Activated CD4-positive, alpha-beta T cell treated with anti-CD3 and anti-CD28 coated beads, Interleukin-2, amount 10 ng/mL, durations not matched to agents 7 days and 5 days (primary cell): ENCODE measurements around the gene MLANA. TPM values are rescaled to one million over a fixed set of nuclear protein-coding genes. Genes with fewer than 3 reads are reported as not detected.

Source experiments
- CTCF ChIA-PET: fragments of 350-600 bp; sonication (Branson Sonifier 250); formaldehyde crosslinking; loops from one replicate; lab custom pipeline; 2021; ENCODE audit warnings: antibody characterized with exemption; lab: Charles Lee
- POLR2A ChIA-PET: fragments of 350-600 bp; sonication (Branson Sonifier 250); formaldehyde crosslinking; loops from one replicate; lab custom pipeline; 2021; ENCODE audit warnings: antibody characterized with exemption; lab: Charles Lee
- DNase-seq: peaks from one replicate; pipeline ENCODE4 v3.0.0-alpha.2; 2020
- H3K27ac Mint-ChIP-seq: one replicate; pipeline ENCODE4 v1.8.0; 2021; ENCODE audit warnings: mild to moderate bottlenecking, moderate library complexity, mixed read lengths
- H3K27me3 Mint-ChIP-seq: one replicate; pipeline ENCODE4 v1.8.0; 2021; ENCODE audit warnings: mixed read lengths
- H3K36me3 Mint-ChIP-seq: one replicate; pipeline ENCODE4 v1.8.0; 2021; ENCODE audit warnings: low read depth, mixed read lengths
- H3K4me1 Mint-ChIP-seq: one replicate; pipeline ENCODE4 v1.8.0; 2021; ENCODE audit warnings: mixed read lengths
- H3K4me3 Mint-ChIP-seq: one replicate; pipeline ENCODE4 v1.8.0; 2021; ENCODE audit warnings: mild to moderate bottlenecking, moderate library complexity, mixed read lengths
- H3K9me3 Mint-ChIP-seq: one replicate; pipeline ENCODE4 v1.8.0; 2021; ENCODE audit warnings: mixed read lengths
- total RNA-seq, 2 experiments: library from RNA; stranded (reverse); gene quantifications; one replicate each; pipeline ENCODE4 v1.2.3, GENCODE V29; 2021

Gene MLANA
- total RNA-seq, 2 experiments from 2014 or later, result not detected

DNA sequence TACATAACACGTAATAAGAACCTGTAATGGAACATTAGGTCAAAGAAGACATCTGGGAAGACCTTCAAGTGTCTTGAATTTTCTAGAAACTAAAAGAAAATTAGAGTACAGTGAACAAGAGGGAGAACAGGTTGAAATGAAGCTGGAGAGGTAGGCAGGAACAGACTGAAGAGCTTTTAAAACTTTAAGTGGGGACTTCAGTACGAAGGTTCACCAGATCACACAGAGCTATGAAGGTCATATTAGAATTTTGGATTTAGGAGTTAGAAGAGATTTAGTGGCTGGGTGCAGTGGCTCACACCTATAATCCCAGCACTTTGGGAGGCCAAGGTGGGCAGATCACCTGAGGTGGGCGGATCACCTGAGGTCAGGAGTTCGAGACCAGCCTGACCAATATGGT lies 26.6 kb downstream of the MLANA start:
- ChIA-PET POLR2A (no interaction called here), CTCF (no interaction called here)
- DNase-seq, result no peak
- Mint-ChIP-seq H3K4me1 (no peaks in the 10 kb centered on the region), H3K9me3 (no peaks in the 10 kb centered on the region), H3K36me3 (peaks cover 28% of the 10 kb centered on the region), H3K4me3 (no peak overlapping the region), H3K27ac (no peak overlapping the region), H3K27me3 (no peaks in the 10 kb centered on the region)

DNA sequence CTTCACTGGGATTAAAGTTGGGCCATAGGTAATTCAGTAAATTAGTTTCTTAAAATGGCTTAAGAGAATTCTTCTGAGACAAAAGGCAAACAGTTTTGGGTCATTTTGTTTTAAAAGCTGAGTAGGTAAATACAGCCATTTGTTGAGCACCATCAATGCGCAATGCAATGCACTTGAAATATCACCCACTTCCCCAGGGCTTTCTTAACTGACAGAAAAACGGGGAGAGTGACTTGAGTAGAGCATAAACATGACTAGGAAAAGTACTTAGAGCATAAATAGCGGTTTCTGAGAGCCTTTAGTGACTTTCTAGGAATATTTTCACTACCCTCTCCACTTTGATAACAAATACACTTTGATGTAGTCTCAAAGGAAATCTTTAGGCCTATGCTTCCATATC lies 27.2 kb downstream of the MLANA start:
- no peak overlapping the region for H3K27ac Mint-ChIP-seq
- DNase-seq, result no peak
- no peaks in the 10 kb centered on the region for H3K4me1 Mint-ChIP-seq
- H3K4me3 Mint-ChIP-seq, result no peak overlapping the region
- H3K27me3 Mint-ChIP-seq, result no peaks in the 10 kb centered on the region
- ChIA-PET POLR2A (no interaction called here), CTCF (no interaction called here)
- no peaks in the 10 kb centered on the region for H3K9me3 Mint-ChIP-seq
- peaks cover 33% of the 10 kb centered on the region for H3K36me3 Mint-ChIP-seq

DNA sequence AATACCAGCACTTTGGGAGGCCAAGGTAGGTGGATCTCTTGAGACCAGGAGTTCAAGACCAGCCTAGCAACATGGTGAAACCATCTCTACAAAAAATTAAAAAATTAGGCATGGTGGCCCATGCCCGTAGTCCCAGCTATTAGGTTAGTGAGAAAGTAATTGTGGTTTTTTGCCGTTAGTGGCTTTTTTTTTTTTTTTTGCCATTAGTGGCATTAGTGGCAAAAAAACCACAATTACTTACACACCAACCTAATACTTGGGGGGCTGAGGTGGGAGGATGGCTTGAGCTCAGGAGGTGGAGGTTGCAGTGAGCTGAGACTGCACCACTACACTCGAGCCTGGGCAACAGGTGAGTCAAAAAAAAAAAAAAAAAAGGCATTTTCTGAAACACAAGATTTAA lies 27.8 kb downstream of the MLANA start:
- Mint-ChIP-seq H3K4me1 (no peaks in the 10 kb centered on the region), H3K27ac (no peak overlapping the region), H3K4me3 (no peak overlapping the region), H3K9me3 (no peaks in the 10 kb centered on the region), H3K27me3 (no peaks in the 10 kb centered on the region), H3K36me3 (peaks cover 38% of the 10 kb centered on the region)
- POLR2A ChIA-PET, result no interaction called here
- CTCF ChIA-PET, result interaction anchor here (0.7 kb wide), 2 partner anchors 85 to 311 kb away, joined by 3 read pairs; no protein-coding TSS in a partner anchor
- DNase-seq, result no peak

DNA sequence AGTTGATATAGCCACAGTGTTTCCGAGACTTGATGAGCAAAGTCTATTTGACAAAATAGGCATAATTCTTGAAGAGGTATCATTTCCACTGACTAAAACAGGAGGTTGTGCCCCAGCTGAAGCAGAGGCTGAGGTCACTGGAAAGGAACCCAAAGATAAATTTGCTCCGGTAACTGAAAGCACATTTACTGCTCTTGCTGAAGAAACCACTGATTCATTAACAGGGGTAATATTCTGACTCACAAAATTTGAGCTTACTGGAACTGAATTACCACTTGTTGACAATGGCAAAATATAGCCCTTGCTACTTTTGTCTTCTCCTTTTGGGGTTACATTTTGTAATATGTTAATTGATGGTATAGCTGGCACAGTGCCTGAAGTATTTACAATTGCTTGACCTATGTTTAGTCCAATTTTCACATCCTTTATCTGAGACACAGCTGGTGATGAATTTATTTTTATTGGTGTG lies 30.2 kb downstream of the MLANA start:
- POLR2A ChIA-PET, result no interaction called here
- H3K27ac Mint-ChIP-seq, result no peak overlapping the region
- H3K9me3 Mint-ChIP-seq, result no peaks in the 10 kb centered on the region
- no peaks in the 10 kb centered on the region for H3K4me1 Mint-ChIP-seq
- no peaks in the 10 kb centered on the region for H3K27me3 Mint-ChIP-seq
- no peak for DNase-seq
- CTCF ChIA-PET, result interaction anchor here (1.5 kb wide), 1 partner anchor 35 kb away, joined by 3 read pairs; no protein-coding TSS in a partner anchor
- H3K36me3 Mint-ChIP-seq, result peaks cover 43% of the 10 kb centered on the region
- no peak overlapping the region for H3K4me3 Mint-ChIP-seq

DNA sequence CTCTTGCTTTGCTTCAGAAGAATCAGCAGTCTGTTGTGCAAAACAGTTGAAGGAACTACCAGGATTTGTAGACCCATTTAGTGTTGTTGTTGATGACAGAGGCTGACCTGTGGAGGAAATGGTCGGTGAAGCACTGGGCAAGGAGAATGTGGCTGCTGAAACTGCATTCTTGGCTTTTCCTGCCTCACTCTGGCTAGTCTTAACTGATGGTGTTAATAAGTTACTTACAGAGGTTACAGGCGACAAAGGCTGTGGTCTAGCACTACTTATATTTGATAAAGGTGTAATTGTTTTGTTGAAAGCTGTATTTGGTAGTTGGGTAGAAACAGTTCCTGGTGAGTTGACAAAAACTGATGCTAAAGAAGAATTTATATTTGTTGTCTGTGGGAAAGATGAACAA lies 31.5 kb downstream of the MLANA start:
- no peak overlapping the region for H3K27ac Mint-ChIP-seq
- CTCF ChIA-PET, result interaction anchor here (0.6 kb wide), 1 partner anchor 65 kb away, joined by 3 read pairs; no protein-coding TSS in a partner anchor
- no peaks in the 10 kb centered on the region for H3K9me3 Mint-ChIP-seq

DNA sequence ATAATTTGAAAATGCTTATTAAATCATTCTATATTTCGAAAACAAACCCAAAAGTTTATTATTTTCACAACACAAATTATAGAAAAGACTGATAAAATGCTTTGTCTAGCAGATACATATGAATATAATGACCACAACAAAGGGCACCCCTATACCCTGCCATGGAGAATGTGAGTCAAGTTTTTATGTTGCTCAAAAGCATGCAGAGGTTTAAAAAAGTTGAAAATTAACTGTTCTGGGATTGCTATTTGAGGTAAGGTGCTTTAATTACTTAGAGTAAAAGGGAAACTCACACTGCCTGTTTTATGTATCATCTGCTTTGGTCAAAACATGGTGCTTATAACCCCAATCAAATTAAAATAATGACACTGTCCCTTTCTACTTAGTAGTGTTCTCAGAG lies 41.0 kb downstream of the MLANA start:
- ChIA-PET POLR2A (no interaction called here), CTCF (no interaction called here)
- no peak overlapping the region for H3K27ac Mint-ChIP-seq
- H3K4me3 Mint-ChIP-seq, result no peak overlapping the region
- H3K27me3 Mint-ChIP-seq, result no peaks in the 10 kb centered on the region
- no peak for DNase-seq
- no peaks in the 10 kb centered on the region for H3K9me3 Mint-ChIP-seq
- no peaks in the 10 kb centered on the region for H3K4me1 Mint-ChIP-seq
- peaks cover 8% of the 10 kb centered on the region for H3K36me3 Mint-ChIP-seq

More for the DNA sequence above, 31.5 kb downstream of the MLANA start:
- peaks cover 41% of the 10 kb centered on the region for H3K36me3 Mint-ChIP-seq
- no peak for DNase-seq
- H3K4me3 Mint-ChIP-seq, result no peak overlapping the region
- H3K27me3 Mint-ChIP-seq, result no peaks in the 10 kb centered on the region
- no peaks in the 10 kb centered on the region for H3K4me1 Mint-ChIP-seq
- POLR2A ChIA-PET, result no interaction called here

DNA sequence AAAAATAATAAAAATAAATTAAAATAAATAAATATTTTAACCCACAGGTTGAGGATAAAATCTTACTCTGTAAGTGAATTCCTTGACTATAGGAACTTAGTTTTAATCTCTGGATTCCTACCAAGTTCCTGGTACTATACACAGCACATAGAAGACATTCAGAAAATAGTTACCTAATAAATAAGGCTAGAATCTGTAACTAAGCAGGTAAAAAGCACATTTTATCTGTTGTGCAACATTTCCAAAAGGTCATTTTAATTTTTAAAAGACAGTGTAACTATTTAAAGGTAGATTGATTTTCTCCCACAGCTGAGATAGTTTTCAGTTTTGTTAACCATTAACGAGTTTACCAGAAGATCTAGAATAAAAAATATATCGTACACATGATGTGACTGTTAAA lies 47.8 kb downstream of the MLANA start:
- no peaks in the 10 kb centered on the region for H3K27me3 Mint-ChIP-seq
- no peak overlapping the region for H3K4me3 Mint-ChIP-seq
- no peak for DNase-seq
- no peaks in the 10 kb centered on the region for H3K4me1 Mint-ChIP-seq
- ChIA-PET CTCF (interaction anchor here (0.9 to 1.2 kb wide), 2 partner anchors 9 to 106 kb away, joined by 3 read pairs; partner anchors contain the start of gene ERMP1), POLR2A (no interaction called here)
- no peaks in the 10 kb centered on the region for H3K9me3 Mint-ChIP-seq
- peaks cover 2% of the 10 kb centered on the region for H3K36me3 Mint-ChIP-seq
- H3K27ac Mint-ChIP-seq, result no peak overlapping the region

DNA sequence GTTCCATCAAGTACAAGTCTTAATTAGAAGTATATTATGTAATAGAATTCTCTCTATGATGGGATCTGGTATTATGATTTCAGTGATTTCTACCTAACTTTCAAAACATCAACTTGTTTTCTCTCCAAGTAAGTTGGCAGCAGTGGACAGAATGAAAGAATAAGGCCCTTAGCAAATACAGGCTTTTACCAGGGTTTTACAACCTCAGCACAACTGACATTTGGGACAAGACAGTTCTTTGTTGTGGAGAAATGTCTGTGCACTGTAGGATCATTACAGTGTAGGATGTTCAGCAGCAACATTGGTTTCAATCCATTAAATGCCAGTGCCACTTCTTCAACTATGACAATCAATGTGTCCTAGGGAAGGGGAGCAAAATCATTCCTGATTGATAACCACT lies 48.8 kb downstream of the MLANA start:
- Mint-ChIP-seq H3K4me1 (no peaks in the 10 kb centered on the region), H3K27me3 (no peaks in the 10 kb centered on the region), H3K9me3 (no peaks in the 10 kb centered on the region), H3K36me3 (no peaks in the 10 kb centered on the region), H3K27ac (no peak overlapping the region), H3K4me3 (no peak overlapping the region)
- ChIA-PET CTCF (no interaction called here), POLR2A (no interaction called here)
- DNase-seq, result no peak

DNA sequence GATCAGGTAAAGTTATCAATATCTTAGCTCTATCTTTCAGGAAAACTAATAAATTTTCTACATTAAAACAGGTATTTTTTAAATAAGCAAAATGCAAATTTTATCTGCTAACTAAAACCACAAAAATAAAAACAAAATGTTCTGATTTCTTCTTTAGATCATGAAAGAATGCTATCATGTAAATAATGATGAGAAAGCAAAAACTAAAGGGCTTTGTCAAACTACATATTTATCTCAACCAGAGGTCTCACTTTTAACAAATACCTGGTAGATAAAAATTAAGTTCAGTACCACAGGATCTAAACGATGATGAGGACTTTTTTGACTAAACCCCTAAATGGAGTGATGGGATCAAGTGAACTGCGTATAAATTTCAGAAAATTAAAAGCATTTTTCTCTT lies 50.5 kb downstream of the MLANA start:
- no peaks in the 10 kb centered on the region for H3K9me3 Mint-ChIP-seq
- no peaks in the 10 kb centered on the region for H3K4me1 Mint-ChIP-seq
- no peak for DNase-seq
- H3K27ac Mint-ChIP-seq, result no peak overlapping the region
- ChIA-PET POLR2A (no interaction called here), CTCF (interaction anchor here (0.5 kb wide), 1 partner anchor 875 kb away, joined by 4 read pairs; no protein-coding TSS in a partner anchor)
- H3K4me3 Mint-ChIP-seq, result no peak overlapping the region
- H3K36me3 Mint-ChIP-seq, result no peaks in the 10 kb centered on the region
- no peaks in the 10 kb centered on the region for H3K27me3 Mint-ChIP-seq

DNA sequence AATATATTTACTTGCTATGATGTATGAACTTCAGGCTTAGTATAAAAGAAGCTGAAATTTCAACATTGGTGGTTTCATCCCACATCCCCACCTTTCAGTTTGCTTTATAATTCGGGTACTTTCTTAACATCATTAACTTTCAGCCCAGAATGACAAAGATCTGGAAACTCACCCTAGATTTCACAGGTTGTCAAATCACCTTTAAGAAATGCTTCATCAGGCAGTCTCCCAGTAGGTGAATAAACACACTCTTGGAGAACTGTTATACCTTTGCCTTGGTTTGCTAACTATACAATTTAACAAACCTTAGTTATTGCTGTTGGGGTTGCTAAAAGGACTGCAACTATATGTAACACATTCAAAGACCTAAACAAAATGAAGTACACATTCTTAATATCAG lies 54.4 kb downstream of the MLANA start:
- CTCF ChIA-PET, result no interaction called here
- POLR2A ChIA-PET, result interaction anchor here (0.7 kb wide), 1 partner anchor 14 kb away, joined by 3 read pairs; no protein-coding TSS in a partner anchor

DNA sequence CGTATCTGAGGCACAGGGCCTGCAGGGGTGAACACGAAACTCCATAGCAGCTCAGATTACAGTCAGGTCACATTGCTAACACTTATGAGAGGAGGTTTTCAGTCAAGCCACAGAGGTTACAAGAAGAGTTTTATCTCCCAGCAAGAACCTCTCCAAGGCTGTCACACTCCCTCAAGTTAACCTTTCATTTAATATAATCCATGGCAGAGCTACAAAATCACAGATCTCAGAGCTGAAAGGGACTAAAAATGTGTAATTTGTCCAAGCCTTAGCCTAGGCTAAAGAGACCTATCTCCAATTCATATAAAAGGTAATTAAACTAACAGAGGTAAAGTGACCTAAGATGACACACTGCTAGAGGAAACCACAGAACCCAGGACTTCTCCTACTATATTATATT lies 57.2 kb downstream of the MLANA start:
- POLR2A ChIA-PET, result no interaction called here
- H3K4me3 Mint-ChIP-seq, result no peak overlapping the region

More for the DNA sequence above, 54.4 kb downstream of the MLANA start:
- no peak for DNase-seq
- Mint-ChIP-seq H3K36me3 (no peaks in the 10 kb centered on the region), H3K4me1 (peaks cover 15% of the 10 kb centered on the region), H3K27ac (no peak overlapping the region), H3K4me3 (no peak overlapping the region), H3K27me3 (no peaks in the 10 kb centered on the region), H3K9me3 (no peaks in the 10 kb centered on the region)

DNA sequence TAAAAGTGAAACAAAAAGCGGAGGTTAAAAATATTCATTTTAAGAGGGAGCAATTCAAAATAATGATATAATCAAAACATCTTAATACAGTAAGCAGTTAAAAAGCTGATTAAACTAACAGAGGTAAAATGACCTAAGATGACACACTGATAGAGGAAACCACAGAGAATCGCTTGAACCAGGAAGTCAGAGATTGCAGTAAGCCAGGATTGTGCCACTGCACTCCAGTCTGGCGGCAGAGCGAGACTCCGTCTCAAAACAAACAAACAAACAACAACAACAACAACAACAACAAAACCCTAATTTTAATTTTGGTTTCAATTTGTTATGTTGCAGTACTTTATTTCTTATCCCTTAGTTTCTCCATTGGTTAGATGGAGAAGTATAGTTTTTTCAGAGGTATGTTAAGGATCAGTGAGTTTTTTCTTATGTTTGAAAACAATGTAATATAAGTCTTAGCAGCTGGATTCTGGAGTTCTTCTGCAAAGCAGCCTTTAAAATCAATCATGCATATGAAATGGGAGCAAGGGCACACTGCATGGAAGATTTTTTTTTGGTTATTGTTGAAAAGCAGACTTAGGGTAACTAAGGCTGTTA lies 58.5 kb downstream of the MLANA start:
- CTCF ChIA-PET, result no interaction called here
- POLR2A ChIA-PET, result no interaction called here
- peak; percentile 26 for DNase-seq
- no peaks in the 10 kb centered on the region for H3K27me3 Mint-ChIP-seq
- peaks cover 18% of the 10 kb centered on the region for H3K4me1 Mint-ChIP-seq
- H3K36me3 Mint-ChIP-seq, result peaks cover 4% of the 10 kb centered on the region
- H3K9me3 Mint-ChIP-seq, result no peaks in the 10 kb centered on the region
- H3K27ac Mint-ChIP-seq, result no peak overlapping the region
- peak overlapping the region; percentile 37 for H3K4me3 Mint-ChIP-seq

More for the DNA sequence above, 57.2 kb downstream of the MLANA start:
- H3K27ac Mint-ChIP-seq, result no peak overlapping the region
- no peaks in the 10 kb centered on the region for H3K9me3 Mint-ChIP-seq
- peaks cover 17% of the 10 kb centered on the region for H3K4me1 Mint-ChIP-seq
- H3K27me3 Mint-ChIP-seq, result no peaks in the 10 kb centered on the region
- H3K36me3 Mint-ChIP-seq, result peaks cover 4% of the 10 kb centered on the region
- no peak for DNase-seq
- CTCF ChIA-PET, result interaction anchor here (1.0 kb wide), 1 partner anchor 10 kb away, joined by 3 read pairs; no protein-coding TSS in a partner anchor

DNA sequence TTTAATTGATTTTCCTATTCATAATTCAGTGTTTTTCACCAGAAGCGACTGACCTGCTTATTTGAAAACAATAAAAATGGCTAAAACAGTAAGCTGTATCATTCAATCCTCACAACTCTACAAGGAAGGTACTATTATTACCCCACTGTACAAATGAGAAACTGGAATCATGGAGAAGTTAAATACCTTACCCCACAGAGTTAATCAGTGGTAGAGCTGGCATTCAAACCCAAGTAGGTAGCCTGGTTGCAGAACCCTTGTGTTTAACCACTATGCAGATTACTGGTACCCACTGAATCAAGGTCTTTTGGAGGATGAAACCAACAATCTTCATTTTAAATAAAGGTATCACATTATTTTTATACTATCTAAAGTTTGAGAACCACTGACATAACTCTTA lies 59.6 kb downstream of the MLANA start:
- Mint-ChIP-seq H3K27me3 (no peaks in the 10 kb centered on the region), H3K27ac (no peak overlapping the region), H3K4me1 (peaks cover 18% of the 10 kb centered on the region), H3K36me3 (peaks cover 4% of the 10 kb centered on the region), H3K9me3 (no peaks in the 10 kb centered on the region), H3K4me3 (no peak overlapping the region)
- POLR2A ChIA-PET, result no interaction called here
- no peak for DNase-seq
- CTCF ChIA-PET, result no interaction called here
